Measurements from ENCODE around the gene BMP6. TPM values are rescaled to one million over a fixed set of nuclear protein-coding genes. Genes with fewer than 3 reads are reported as not detected.

BMP6 gene
- total RNA-seq, 2 experiments from 2014 or later, result 0.38 to 1.1 TPM

GRCh38 chr6:7911345-7911725 is 185.4 kb downstream of the BMP6 start:
- Histone ChIP-seq H4K20me1 (ENCODE audit: insufficient read depth, low read length) (0 out of 2 replicates have a peak, but pooled peaks cover 4% of the 10 kb centered on the region), H3K36me3 (ENCODE audit: insufficient read depth, low read length) (peaks cover 40% of the 10 kb centered on the region), H3K4me2 (ENCODE audit: low read length) (peak overlapping the region; percentile 98), H3K4me1 (ENCODE audit: insufficient read depth, low read length, poor library complexity, severe bottlenecking) (peaks cover 81% of the 10 kb centered on the region), H3K79me2 (ENCODE audit: insufficient read depth, low read depth, low read length) (peaks cover 40% of the 10 kb centered on the region), H3K9me2 (ENCODE audit: insufficient read depth, low read length) (no peaks in the 10 kb centered on the region), H3K27ac (ENCODE audit: low read depth, low read length, poor library complexity, severe bottlenecking) (peak overlapping the region; percentile 96), H2AFZ (ENCODE audit: low read length) (peak overlapping the region; percentile 44; the same call in 1 of the 2 replicates), H3K4me3 (ENCODE audit: low read depth, low read length, poor library complexity, severe bottlenecking) (peak overlapping the region; percentile 70), H3K9me3 (ENCODE audit: low read length) (peaks cover 10% of the 10 kb centered on the region; the same call in 1 of the 2 replicates)
- intact Hi-C loops (cut with micrococcal nuclease; ENCODE audit: unreplicated experiment), result loop anchor here (2.0 to 10.0 kb wide), 2 partner anchors 81 to 1327 kb away; partner anchors contain the start of gene LY86
- DNase-seq (ENCODE audit: low spot score), result peak; percentile 43
- CTCF ChIA-PET (ENCODE audit: unreplicated experiment), result interaction anchor here (0.6 kb wide), 1 partner anchor 1327 kb away, joined by 3 read pairs; no protein-coding TSS in a partner anchor
- POLR2A ChIA-PET, result interaction anchor here (0.6 to 5.2 kb wide), 8 partner anchors 8 to 1800 kb away, joined by 3 to 39 read pairs (median 4); no protein-coding TSS in a partner anchor
- TSS peak; percentile 90 for BruUV-seq (replicated peaks)
- no peak for TF ChIP-seq EZH2phosphoT487 (IDR thresholded peaks at IDR 0.05; ENCODE audit: borderline replicate concordance, low read depth, low read length)

- H3K79me2 ChIP-seq (ENCODE audit: insufficient read depth, low read depth, low read length), result peaks cover 33% of the 10 kb centered on the region
- TF ChIP-seq EZH2phosphoT487 (IDR thresholded peaks at IDR 0.05; ENCODE audit: borderline replicate concordance, low read depth, low read length) (no peak), CTCF (conservative IDR thresholded peaks at IDR 0.05; ENCODE audit: low read length) (no peak)
- 0 out of 2 replicates have a peak, but pooled peaks cover 4% of the 10 kb centered on the region for H4K20me1 ChIP-seq (ENCODE audit: insufficient read depth, low read length)
- peak overlapping the region; percentile 67; the same call in 1 of the 2 replicates for H2AFZ ChIP-seq (ENCODE audit: low read length)
- H3K27ac ChIP-seq (ENCODE audit: low read depth, low read length, poor library complexity, severe bottlenecking), result peak overlapping the region; percentile 96
- CTCF ChIA-PET (ENCODE audit: unreplicated experiment), result interaction anchor here (1.8 kb wide), 1 partner anchor 8 kb away, joined by 4 read pairs; no protein-coding TSS in a partner anchor
- intact Hi-C loops (cut with micrococcal nuclease; ENCODE audit: unreplicated experiment), result loop anchor here (10.0 kb wide), 1 partner anchor 1327 kb away; the partner anchor contains the start of gene LY86
- peak overlapping the region; percentile 70 for H3K4me3 ChIP-seq (ENCODE audit: low read depth, low read length, poor library complexity, severe bottlenecking)
- no peaks in the 10 kb centered on the region for H3K9me2 ChIP-seq (ENCODE audit: insufficient read depth, low read length)
- H3K4me2 ChIP-seq (ENCODE audit: low read length), result peak overlapping the region; percentile 98
- peaks cover 11% of the 10 kb centered on the region; the same call in 1 of the 2 replicates for H3K9me3 ChIP-seq (ENCODE audit: low read length)
- BruUV-seq (replicated peaks), result no TSS peak
- peaks cover 34% of the 10 kb centered on the region for H3K36me3 ChIP-seq (ENCODE audit: insufficient read depth, low read length)
- POLR2A ChIA-PET, result interaction anchor here (0.8 to 5.2 kb wide), 12 partner anchors 9 to 507 kb away, joined by 3 to 39 read pairs (median 4); no protein-coding TSS in a partner anchor
- peaks cover 82% of the 10 kb centered on the region for H3K4me1 ChIP-seq (ENCODE audit: insufficient read depth, low read length, poor library complexity, severe bottlenecking)
- no peak for DNase-seq (ENCODE audit: low spot score)
These were observed 186.1 kb downstream of the BMP6 start for GRCh38 chr6:7912024-7912423.

- CTCF ChIA-PET (ENCODE audit: unreplicated experiment), result interaction anchor here (1.8 kb wide), 1 partner anchor 9 kb away, joined by 4 read pairs; no protein-coding TSS in a partner anchor
- peak; percentile 54 for DNase-seq (ENCODE audit: low spot score)
- Histone ChIP-seq H3K4me2 (ENCODE audit: low read length) (peak overlapping the region; percentile 98), H3K79me2 (ENCODE audit: insufficient read depth, low read depth, low read length) (peaks cover 24% of the 10 kb centered on the region), H3K4me3 (ENCODE audit: low read depth, low read length, poor library complexity, severe bottlenecking) (peak overlapping the region; percentile 70), H3K9me2 (ENCODE audit: insufficient read depth, low read length) (no peaks in the 10 kb centered on the region), H3K4me1 (ENCODE audit: insufficient read depth, low read length, poor library complexity, severe bottlenecking) (peaks cover 82% of the 10 kb centered on the region), H3K9me3 (ENCODE audit: low read length) (peaks cover 11% of the 10 kb centered on the region; the same call in 1 of the 2 replicates), H3K27ac (ENCODE audit: low read depth, low read length, poor library complexity, severe bottlenecking) (peak overlapping the region; percentile 96), H3K36me3 (ENCODE audit: insufficient read depth, low read length) (peaks cover 25% of the 10 kb centered on the region), H2AFZ (ENCODE audit: low read length) (peak overlapping the region; percentile 67), H4K20me1 (ENCODE audit: insufficient read depth, low read length) (no peaks in the 10 kb centered on the region)
- BruUV-seq (replicated peaks), result no TSS peak
- TF ChIP-seq CTCF (conservative IDR thresholded peaks at IDR 0.05; ENCODE audit: low read length) (no peak), EZH2phosphoT487 (IDR thresholded peaks at IDR 0.05; ENCODE audit: borderline replicate concordance, low read depth, low read length) (no peak)
- intact Hi-C loops (cut with micrococcal nuclease; ENCODE audit: unreplicated experiment), result loop anchor here (10.0 kb wide), 1 partner anchor 1328 kb away; the partner anchor contains the start of gene LY86
- POLR2A ChIA-PET, result interaction anchor here (0.8 to 7.4 kb wide), 13 partner anchors 10 to 508 kb away, joined by 3 to 58 read pairs (median 4); no protein-coding TSS in a partner anchor
These were observed 187.0 kb downstream of the BMP6 start for GRCh38 chr6:7912736-7913517.

All from OCI-LY7 (cell line).